Transverse colon (tissue), 4 donors: ENCODE results near the gene TLE6.

Experiments
- CTCF ChIP-seq, 5 experiments: fragments of 200-600 bp in 3 of 5; fragments of 450-650 bp in 2 of 5; sonication (generic) in 3 of 5; IDR thresholded peaks; 1 replicate in 2 of 5; 2 replicates in 3 of 5; pipeline ENCODE4 v1.5.1; 2016 to 2017; ENCODE audit warnings: antibody characterized with exemption in 5 of 5, inconsistent platforms in 3 of 5, mild to moderate bottlenecking in 2 of 5, moderate library complexity in 1 of 5
- EP300 ChIP-seq: sonication (generic); formaldehyde crosslinking; IDR thresholded peaks from one replicate; pipeline ENCODE4 v1.6.1; 2017; ENCODE audit warnings: antibody characterized with exemption, low read depth
- POLR2A ChIP-seq: fragments of 450-650 bp; IDR thresholded peaks from one replicate; pipeline ENCODE4 v1.6.1; 2016; ENCODE audit warnings: antibody characterized with exemption, mild to moderate bottlenecking, moderate library complexity
- POLR2AphosphoS5 ChIP-seq, 3 donors: sonication (generic); formaldehyde crosslinking; IDR thresholded peaks; one replicate each; pipeline ENCODE4 v1.6.1; 2016; ENCODE audit warnings: antibody characterized with exemption in 3 of 3

GRCh38 chr19:2997720-2998119 is 20.4 kb downstream of the TLE6 start:
- TF ChIP-seq EP300 (no peak), CTCF (IDR thresholded peaks at IDR 0.05) (no peak), POLR2AphosphoS5 (IDR thresholded peaks at IDR 0.05) (no peak), POLR2A (no peak)
